ENCODE results near the gene ITGB1. TPM values are rescaled to one million over a fixed set of nuclear protein-coding genes. Genes with fewer than 3 reads are reported as not detected.
"Not testable (repeated sequence)": the region's sequence is repeated elsewhere in the genome, so short reads cannot be mapped to it uniquely, and the experiment has no call there.

Gene ITGB1
- total RNA-seq, 4 donors from 2014 or later: 167 to 261 (median 218) TPM

DNA sequence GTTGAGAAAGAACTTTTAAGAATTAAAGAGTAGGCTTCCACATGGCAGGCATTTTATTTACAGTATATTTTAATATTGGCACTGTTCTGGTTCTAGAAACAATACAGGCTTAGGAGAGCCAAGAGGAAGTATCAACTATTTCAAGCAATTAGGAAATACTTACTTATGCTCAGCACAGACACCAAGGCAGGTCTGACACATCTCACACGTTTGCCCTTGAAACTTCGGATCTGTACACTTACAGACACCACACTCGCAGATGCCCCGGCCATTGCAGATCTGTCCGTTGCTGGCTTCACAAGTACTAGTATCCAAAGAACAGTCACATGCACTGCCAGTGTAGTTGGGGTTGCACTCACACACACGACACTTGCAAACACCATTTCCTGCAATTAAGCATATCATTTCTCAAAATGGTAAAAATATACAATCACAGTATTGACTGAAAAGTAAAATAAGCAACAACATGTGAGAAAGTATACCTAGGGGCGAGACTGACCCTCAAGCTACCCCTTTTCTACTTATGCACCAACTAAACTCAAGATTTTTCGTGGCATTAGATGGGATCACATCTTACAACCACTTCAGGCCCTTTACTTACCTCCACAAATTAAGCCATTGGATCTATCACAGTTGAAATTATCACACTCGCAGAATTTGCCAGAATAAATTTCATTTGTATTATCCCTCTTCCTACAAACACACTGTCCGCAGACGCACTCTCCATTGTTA is 46.6 kb downstream of the ITGB1 start:
- Histone ChIP-seq H3K4me3 (no peak overlapping the region), H3K36me3 (peaks cover 64% of the 10 kb centered on the region), H3K27me3 (no peaks in the 10 kb centered on the region), H3K9me3 (no peaks in the 10 kb centered on the region), H3K27ac (no peak overlapping the region), H3K4me1 (no peaks in the 10 kb centered on the region)
- 88% methylated on average over 11 of the region's 11 CpGs for WGBS
- DNase-seq (ENCODE audit: low spot score in 2 of 2): no peak
- no peak for TF ChIP-seq POLR2A (IDR thresholded peaks at IDR 0.05)
- no peak for TF ChIP-seq POLR2AphosphoS5 (IDR thresholded peaks at IDR 0.05)
- TF ChIP-seq EP300 (IDR thresholded peaks at IDR 0.05): no peak
- TF ChIP-seq, protein P1, sequence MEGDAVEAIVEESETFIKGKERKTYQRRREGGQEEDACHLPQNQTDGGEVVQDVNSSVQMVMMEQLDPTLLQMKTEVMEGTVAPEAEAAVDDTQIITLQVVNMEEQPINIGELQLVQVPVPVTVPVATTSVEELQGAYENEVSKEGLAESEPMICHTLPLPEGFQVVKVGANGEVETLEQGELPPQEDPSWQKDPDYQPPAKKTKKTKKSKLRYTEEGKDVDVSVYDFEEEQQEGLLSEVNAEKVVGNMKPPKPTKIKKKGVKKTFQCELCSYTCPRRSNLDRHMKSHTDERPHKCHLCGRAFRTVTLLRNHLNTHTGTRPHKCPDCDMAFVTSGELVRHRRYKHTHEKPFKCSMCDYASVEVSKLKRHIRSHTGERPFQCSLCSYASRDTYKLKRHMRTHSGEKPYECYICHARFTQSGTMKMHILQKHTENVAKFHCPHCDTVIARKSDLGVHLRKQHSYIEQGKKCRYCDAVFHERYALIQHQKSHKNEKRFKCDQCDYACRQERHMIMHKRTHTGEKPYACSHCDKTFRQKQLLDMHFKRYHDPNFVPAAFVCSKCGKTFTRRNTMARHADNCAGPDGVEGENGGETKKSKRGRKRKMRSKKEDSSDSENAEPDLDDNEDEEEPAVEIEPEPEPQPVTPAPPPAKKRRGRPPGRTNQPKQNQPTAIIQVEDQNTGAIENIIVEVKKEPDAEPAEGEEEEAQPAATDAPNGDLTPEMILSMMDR (IDR thresholded peaks at IDR 0.05): no peak

DNA sequence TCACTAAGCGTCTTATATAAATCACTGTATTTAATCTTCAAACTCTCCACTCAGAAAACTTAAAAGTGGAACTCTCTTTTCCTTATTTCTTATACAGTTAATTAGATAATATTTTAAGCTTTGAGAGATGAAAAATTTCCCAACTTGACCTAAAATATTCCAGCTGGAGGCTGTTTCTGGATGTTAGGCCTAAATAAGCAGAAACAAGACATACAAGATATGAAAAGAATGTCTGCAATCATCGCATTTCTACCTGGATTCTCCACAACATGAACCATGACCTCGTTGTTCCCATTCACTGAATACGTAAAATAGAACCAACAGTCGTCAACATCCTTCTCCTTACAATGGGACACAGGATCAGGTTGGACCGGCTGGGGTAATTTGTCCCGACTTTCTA is 48.1 kb downstream of the ITGB1 start:
- H3K27me3 ChIP-seq; H3K9me3 ChIP-seq; DNase-seq (ENCODE audit: low spot score in 2 of 2); H3K27ac ChIP-seq; H3K4me1 ChIP-seq; H3K4me3 ChIP-seq: not testable (repeated sequence)
- WGBS: 89% methylated on average over 7 of the region's 7 CpGs
- H3K36me3 ChIP-seq: peaks cover 73% of the 10 kb centered on the region

DNA sequence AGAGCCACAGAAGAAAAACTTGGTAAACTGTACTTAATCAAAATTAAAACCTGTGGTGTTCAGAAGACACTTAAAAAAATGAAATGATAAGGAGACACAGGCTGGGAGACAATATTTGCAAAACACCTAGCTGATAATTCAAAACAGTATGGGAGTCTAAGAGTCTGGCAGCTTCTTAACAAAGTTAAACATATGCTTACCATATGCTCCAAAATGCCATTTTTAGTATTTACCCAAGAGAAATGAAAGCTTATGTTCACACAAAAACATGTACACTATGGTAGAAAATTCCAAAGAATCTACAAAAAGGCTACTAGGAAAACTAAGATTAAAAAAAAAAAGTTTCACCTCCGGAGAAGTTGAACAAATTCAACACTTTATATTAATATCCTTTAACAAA is 48.6 kb downstream of the ITGB1 start:
- no peak overlapping the region for H3K27ac ChIP-seq
- DNase-seq (ENCODE audit: low spot score in 2 of 2): no peak
- H3K4me3 ChIP-seq: no peak overlapping the region
- H3K27me3 ChIP-seq: no peaks in the 10 kb centered on the region
- no peaks in the 10 kb centered on the region for H3K9me3 ChIP-seq
- 72% methylated on average over 1 of the region's 1 CpG for WGBS
- peaks cover 69% of the 10 kb centered on the region for H3K36me3 ChIP-seq
- TF ChIP-seq POLR2AphosphoS5 (IDR thresholded peaks at IDR 0.05): no peak
- TF ChIP-seq, protein P1 (IDR thresholded peaks at IDR 0.05): no peak
- TF ChIP-seq POLR2A (IDR thresholded peaks at IDR 0.05): no peak
- no peak for TF ChIP-seq EP300 (IDR thresholded peaks at IDR 0.05)
- no peaks in the 10 kb centered on the region for H3K4me1 ChIP-seq

DNA sequence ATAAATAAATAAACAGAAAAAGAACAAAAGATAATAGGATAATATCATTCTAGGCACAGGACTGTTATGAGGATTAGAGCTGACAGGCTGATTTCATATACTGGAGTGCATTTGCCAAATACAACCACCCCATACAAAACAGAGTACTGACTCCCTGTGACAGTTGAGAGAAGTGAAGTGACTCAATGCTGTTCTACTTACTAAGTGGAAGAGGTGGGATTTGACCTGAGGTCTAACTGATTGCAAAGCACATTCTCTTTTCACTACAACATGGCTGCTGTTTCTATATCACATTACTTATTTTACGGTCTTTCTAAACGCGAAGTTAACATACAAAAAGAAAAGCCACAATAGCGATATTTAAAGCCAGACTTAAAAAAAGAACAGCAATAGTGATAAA is 51.4 kb downstream of the ITGB1 start:
- no peak overlapping the region for H3K4me3 ChIP-seq
- TF ChIP-seq POLR2A (IDR thresholded peaks at IDR 0.05) (no peak), POLR2AphosphoS5 (IDR thresholded peaks at IDR 0.05) (no peak), EP300 (IDR thresholded peaks at IDR 0.05) (no peak)
- TF ChIP-seq, protein P1 (IDR thresholded peaks at IDR 0.05): no peak
- H3K27ac ChIP-seq: no peak overlapping the region
- DNase-seq (ENCODE audit: low spot score in 2 of 2): no peak
- no peaks in the 10 kb centered on the region for H3K27me3 ChIP-seq
- H3K9me3 ChIP-seq: no peaks in the 10 kb centered on the region
- WGBS: 64% methylated on average over 4 of the region's 4 CpGs
- peaks cover 78% of the 10 kb centered on the region for H3K36me3 ChIP-seq
- no peaks in the 10 kb centered on the region for H3K4me1 ChIP-seq

DNA sequence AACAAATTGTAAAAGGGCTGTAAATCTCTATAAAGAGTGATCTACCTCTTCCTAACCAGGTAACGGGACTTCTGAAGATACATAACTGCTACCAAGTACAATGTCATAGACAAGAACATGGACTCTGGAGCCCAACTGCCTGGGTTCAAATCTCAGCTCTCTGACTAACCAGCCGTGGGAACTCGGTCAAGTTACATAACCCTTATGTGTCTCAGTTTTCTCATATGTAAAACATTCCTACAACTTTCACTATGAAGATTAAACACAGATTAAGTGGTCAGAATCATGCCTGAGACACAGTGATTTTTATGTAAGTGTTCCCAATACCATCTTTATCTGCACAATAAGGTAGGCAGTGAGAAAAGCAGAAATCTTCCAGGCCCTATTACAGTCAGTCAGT is 52.6 kb downstream of the ITGB1 start:
- H3K9me3 ChIP-seq: no peaks in the 10 kb centered on the region
- no peaks in the 10 kb centered on the region for H3K4me1 ChIP-seq
- TF ChIP-seq EP300 (IDR thresholded peaks at IDR 0.05): no peak
- no peak for TF ChIP-seq POLR2A (IDR thresholded peaks at IDR 0.05)
- no peak for TF ChIP-seq POLR2AphosphoS5 (IDR thresholded peaks at IDR 0.05)
- TF ChIP-seq, protein P1 (IDR thresholded peaks at IDR 0.05): no peak
- no peak overlapping the region for H3K4me3 ChIP-seq
- 85% methylated on average over 3 of the region's 3 CpGs for WGBS
- DNase-seq (ENCODE audit: low spot score in 2 of 2): no peak
- H3K27ac ChIP-seq: no peak overlapping the region
- H3K36me3 ChIP-seq: peaks cover 69% of the 10 kb centered on the region
- H3K27me3 ChIP-seq: no peaks in the 10 kb centered on the region

DNA sequence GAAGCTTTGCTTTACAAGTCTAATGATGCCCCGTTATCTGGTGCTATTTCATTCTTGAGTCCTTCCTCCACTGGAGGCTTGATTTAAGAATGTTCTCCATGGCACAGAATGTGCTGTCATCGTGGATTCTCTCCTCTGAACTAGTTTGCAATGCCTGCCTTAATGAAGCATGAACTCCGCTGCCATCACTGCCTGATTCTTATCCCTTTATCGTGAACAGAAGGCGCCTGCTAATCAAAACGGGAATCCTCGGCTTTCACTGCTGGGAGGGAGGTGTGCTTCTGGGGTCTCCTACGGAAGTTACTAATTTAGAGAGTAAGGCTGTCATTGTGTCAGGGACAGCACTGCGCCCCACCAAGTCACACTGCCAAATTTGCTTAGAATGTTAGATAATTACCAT is 56.2 kb downstream of the ITGB1 start:
- TF ChIP-seq, protein P1 (IDR thresholded peaks at IDR 0.05): no peak
- TF ChIP-seq POLR2A (IDR thresholded peaks at IDR 0.05) (no peak), POLR2AphosphoS5 (IDR thresholded peaks at IDR 0.05) (no peak), EP300 (IDR thresholded peaks at IDR 0.05) (no peak)
- Histone ChIP-seq H3K27me3 (no peaks in the 10 kb centered on the region), H3K27ac (no peak overlapping the region), H3K36me3 (peaks cover 56% of the 10 kb centered on the region), H3K9me3 (no peaks in the 10 kb centered on the region), H3K4me3 (no peak overlapping the region), H3K4me1 (no peaks in the 10 kb centered on the region)
- WGBS: 93% methylated on average over 9 of the region's 9 CpGs
- DNase-seq (ENCODE audit: low spot score in 2 of 2): no peak

DNA sequence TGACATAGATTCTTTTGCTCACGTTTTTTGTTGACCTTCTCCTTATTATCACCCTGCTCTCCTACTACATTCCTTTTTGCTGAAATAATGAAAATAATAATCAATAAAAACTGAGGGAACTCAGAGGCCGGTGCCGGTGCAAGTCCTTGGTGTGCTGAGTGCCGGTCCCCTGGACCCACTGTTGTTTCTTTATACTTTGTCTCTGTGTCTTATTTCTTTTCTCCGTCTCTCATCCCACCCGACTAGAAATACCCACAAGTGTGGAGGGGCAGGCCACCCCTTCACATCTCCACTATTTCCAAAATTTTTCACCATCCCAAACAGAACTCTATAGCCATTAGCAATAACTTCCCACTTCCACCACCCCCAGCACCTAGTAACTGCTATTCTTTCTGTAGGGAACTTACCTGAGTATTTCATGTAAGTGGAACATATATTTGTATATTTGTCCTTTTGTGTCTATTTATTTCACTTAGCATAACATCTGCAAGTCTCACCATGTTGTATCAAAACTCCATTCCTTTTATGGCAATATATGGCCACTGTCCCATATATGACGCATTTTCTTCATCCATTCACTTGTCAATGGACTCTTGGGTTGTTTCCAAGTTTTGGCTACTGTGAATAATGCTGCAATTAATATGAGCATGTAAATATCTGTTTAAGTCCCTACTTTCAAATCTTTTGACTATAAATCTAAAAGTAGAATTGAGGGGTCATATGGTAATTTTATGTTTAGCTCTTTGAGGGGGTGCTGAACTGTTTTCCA is 62.6 kb downstream of the ITGB1 start:
- not testable (repeated sequence) for DNase-seq (ENCODE audit: low spot score in 2 of 2); H3K4me3 ChIP-seq; H3K9me3 ChIP-seq; H3K27ac ChIP-seq; H3K27me3 ChIP-seq; H3K4me1 ChIP-seq
- WGBS: 85% methylated on average over 7 of the region's 7 CpGs
- peaks cover 36% of the 10 kb centered on the region for H3K36me3 ChIP-seq

Data from suprapubic skin (tissue), 4 donors.